NCI-H2107 (cell line): ENCODE results near the gene ZNF33A.
A peak's percentile ranks its signal among the peaks of the same experiment; 100 is the strongest.
"Not testable (repeated sequence)": the region's sequence is repeated elsewhere in the genome, so short reads cannot be mapped to it uniquely, and the experiment has no call there.

Source experiments
- DNase-seq: peaks from one replicate; lab custom pipeline; 2025; lab: John Stamatoyannopoulos, UW

The ZNF33A gene

DNA sequence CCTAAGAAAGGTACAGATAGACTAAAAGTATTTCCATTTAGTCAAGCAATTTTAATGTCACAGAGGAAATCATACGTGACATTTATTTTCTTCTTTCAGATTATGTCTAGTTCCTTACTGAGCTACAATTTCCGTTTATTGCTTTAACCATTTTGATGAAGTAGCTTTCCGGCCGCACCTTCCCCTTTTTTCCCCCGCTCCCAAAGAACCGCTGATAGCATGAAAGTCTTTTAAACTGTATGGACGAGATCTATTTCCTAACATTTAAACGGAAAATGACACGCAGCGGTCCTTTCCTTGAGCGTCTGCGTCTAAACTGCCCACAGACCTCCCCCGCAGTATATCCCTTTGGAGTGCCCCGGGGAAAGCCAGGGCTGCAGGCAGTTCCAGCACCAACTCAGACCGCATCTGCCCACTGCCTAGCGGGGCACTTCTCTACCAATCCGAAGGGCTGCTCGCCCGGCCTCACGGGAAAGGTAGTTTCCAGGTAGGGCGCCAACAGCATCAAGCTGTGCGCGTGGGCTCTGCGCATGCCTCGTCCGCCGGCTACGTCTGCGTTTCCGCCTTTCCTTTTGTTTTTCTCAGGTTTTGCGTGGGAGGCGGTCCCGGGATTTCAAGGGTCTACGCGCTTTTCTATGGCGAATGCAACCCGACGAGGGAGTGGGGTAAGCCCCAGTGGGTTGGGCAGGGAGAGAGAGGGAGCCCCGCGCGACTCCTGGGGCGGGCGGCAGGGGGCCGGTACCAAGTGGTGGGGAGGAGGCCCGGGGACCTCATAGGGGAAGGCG lies at the start of gene ZNF33A:
Gene ZNF33A, plus strand, starts transcription at position 557 of the 785 bp plus-strand sequence. CDS start 1,667 bp downstream, outside the sequence.
- DNase-seq: peak; percentile 63

DNA sequence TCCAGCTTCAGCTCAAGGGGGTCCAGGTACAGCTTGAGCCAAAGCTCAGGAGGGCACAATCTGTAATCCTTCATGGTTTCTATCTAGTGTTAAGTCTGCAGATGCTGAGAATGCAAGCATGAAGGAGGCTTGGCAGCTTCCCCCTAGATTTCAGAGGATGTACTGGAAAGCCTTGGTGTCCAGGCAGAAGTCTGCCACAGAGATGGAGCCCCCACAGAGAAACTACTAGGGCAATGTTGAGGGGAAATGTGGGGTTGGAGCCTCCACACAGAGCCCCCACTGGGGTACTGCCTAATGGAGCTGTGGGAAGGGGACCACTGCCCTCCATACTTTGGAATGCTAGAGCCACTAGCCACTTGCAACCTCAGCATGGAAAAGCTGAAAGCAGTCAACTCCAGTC lies 45.5 kb upstream of the ZNF33A start:
- no peak for DNase-seq

DNA sequence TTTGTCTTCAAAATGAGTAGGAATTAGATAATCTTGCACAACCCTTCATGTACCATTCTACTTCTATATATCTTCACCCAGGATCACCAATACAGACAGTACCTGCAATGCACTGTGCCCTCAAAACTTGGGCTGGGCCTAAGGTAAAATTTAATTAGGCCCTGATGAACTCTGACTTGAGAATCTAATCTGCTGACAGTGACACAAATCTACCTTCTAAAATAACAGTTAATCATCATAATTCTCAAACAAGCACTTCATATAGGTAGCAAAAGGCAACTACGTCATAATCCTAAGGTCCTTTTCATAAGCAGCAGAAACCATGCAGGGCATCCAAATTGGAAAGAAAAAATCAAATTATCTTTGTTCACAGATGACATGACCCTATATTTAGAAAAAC lies 38.1 kb upstream of the ZNF33A start:
- no peak for DNase-seq

DNA sequence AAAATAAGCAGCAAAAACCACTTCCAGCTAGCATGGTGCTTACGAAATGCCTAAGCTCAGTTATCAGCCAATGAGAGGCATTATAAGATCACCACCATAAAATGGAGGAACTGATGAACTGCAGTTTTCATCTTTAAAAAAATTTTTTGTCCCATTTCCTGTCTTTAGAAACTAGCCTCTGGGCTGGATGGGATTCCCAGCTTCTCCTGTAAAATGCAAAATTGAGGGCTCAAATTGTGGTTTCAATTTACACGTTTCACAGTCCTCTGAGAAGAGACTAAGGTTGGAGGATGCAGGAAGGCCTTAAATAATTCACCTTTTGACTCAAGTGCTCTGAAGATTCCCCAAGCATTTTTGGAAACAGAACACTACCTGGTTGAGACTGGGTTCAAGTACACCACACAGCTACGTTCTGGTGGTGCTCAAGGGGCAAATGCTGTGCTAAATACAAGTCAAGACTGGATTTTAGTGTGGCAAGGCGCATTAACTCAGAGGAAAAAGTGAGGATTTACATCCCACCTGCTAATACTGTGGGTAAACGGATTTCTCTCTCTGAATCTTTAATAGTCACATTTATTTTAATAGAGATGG lies 35.0 kb upstream of the ZNF33A start:
- no peak for DNase-seq

DNA sequence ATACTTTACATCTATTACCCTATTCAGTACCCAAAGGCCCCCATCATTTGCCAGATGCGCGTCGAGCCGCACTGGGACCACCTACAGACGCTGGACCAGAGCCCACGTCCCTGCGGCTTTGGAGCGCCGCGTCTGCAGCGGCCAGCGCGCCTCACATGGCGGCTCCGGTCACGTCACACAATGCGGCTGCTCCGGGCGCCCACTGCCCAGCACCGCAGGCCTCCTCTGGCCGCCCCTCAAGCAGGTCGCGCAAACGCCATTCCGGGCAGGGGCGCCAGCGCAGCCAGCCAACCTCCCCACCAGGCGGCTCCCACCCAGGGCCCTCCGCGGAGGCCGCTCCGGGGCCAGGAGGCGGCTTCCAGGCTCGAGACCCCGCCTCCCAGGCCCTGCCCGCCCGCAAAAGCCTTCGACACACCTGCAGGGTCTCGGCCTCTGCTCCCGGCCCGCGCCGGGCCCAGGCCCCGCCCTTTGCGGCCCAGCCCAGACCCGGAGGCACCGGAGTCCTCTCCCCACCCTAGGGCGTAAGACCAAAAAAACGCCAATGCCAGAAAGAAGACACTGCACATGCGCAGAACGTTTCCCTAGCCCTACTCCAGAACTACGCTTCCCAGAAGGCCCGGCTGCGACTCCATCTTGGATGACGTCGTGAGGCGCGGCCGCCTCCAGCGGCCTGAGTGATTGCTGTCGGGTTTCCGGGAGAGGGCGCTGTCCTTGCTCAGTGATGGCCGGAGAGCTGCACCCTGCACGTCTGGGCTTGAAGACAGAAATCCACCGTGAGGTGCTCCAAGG lies 34.2 kb upstream of the ZNF33A start, which contains the start of gene ZNF25:
Gene ZNF25, minus strand, starts transcription at position 557 of the 789 bp plus-strand sequence. CDS start 4,925 bp downstream, outside the sequence.
- DNase-seq: peak; percentile 80

DNA sequence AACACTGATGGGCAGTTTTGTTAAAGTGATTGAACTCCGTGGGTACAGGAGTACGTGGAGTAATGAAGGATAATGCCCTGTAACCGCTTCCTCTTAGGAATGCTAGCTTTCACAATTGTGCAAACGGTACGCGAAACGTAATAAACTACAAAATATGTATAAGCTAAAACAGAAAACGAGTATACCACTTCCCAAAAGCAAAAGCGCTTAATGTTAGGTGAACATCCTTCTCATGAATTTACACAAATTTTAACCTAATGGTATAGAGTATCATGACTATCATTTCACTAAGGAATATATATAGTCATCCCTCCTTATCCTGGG lies 33.6 kb upstream of the ZNF33A start:
- no peak for DNase-seq

DNA sequence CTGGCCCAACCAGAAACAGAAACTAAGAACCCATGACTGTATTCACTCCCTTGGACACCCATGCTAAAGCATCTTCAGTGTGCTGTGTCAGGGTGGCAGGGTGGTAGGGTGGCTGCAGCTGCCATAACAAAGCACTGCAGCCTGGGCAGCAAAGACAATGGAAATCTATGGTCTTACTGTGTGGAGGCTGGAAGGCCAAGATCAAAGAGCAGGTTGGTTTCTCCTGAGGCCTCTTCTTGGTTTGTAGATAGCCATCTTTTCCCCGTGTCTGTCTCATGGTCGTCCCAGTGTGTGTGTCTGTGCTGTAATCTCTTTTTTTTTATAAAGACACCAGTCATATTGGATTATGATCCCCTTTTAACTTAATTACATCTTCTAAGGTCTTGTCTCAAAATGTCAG lies 18.8 kb upstream of the ZNF33A start:
- DNase-seq: no peak

DNA sequence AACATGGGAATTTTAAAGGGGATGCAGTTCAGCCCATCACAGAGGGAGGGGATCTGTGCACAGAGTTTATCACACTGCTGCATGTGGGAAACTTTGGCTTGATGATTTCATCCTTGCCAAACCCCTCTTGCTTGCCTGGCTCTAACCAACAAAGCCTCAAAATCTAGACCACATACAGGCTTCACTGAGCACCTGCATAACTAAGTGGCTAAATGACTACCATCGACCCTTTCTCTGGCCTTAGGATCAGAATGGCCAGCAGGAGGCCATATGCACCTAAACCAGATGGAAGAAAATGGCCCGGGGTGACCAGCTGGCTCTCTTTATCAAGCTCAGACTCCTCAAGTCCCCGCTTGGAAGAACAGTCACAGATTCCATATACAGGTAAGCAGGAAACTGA lies 18.4 kb upstream of the ZNF33A start:
- DNase-seq: no peak

DNA sequence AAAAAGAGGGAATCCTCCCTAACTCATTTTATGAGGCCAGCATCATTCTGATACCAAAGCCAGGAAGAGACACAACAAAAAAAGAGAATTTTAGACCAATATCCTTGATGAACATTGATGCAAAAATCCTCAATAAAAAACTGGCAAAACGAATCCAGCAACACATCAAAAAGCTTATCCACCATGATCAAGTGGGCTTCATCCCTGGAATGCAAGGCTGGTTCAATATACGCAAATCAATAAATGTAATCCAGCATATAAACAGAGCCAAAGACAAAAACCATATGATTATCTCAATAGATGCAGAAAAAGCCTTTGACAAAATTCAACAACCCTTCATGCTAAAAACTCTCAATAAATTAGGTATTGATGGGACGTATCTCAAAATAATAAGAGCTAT lies 11.6 kb upstream of the ZNF33A start:
- not testable (repeated sequence) for DNase-seq

DNA sequence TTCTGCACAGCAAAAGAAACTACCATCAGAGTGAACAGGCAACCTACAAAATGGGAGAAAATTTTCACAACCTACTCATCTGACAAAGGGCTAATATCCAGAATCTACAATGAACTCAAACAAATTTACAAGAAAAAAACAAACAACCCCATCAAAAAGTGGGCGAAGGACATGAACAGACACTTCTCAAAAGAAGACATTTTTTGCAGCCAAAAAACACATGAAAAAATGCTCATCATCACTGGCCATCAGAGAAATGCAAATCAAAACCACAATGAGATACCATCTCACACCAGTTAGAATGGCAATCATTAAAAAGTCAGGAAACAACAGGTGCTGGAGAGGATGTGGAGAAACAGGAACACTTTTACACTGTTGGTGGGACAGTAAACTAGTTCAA lies 10.0 kb upstream of the ZNF33A start:
- DNase-seq: not testable (repeated sequence)

DNA sequence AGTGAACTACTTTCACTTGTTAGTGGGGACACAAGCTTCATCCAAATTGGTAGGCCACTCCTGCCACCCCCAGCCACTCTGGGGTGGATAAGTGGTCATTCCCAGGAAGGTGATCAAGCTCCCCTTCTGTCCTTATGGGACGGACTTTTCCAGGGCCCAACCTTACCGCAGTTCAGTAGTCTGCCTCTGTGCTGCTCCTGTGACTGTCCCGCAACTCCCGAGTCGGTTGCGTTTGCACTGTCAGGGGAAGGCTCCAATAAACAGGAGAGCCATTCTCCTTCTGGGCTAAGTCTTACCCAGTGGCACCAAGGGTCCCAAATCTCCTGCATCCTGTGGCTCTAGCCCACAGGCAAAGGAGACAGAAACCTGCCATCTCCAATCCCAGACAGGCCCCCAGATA lies 7.4 kb upstream of the ZNF33A start:
- no peak for DNase-seq

DNA sequence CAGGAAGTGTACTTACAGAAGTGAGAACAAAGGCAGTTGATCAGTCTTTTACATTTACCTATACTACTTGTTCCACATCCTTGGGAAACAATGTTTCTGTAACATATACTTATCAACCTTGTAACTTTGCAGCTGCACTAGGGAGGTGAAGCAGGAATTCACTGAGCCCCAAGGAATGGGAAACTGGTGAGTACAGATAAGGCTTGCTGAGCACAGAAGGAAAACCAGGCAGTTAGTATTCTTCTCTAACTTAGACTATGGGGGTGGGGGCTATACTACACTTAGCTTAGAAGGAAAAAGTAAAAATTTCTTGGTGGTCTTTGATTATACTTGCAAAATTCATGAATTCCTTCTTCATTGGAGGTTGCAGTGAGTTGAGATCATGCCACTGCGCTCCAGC lies 6.9 kb upstream of the ZNF33A start:
- no peak for DNase-seq

DNA sequence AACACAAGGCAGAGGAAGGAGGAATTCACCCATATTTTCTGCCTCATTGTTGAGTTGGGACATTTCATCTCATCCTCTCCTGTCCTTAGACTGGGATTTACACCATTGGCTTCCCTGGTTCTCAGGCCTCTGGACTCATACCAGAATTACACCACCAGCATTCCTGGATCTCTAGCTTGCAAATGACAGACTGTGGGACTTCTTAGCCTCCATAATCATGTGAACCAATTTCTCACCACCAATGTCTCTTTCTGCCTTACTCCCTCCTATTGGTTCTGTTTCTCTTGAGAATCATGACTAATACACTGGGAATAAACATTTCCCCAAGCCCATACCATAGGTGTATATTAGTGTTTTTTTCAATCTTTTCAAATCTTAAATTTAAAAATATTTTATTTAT lies 2.9 kb upstream of the ZNF33A start:
- DNase-seq: no peak

DNA sequence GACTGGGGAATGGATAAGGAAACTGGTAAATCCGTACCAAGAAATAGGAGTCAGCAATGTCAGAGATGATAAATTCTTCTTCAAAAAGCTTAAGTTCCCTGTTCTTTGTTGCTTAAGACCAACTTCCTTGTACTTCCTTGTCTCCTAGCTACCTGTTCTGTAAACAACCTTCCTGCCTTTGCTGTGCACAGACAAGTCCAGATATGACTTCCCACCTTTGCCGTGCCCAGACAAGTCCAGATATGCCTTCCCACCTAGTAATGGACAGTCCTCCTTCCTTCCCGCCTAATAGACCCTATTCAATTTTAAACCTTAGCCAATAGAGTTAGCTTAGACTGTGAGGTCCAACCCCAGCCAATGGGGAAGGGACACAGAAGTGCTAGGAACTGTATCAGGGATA lies 2.5 kb upstream of the ZNF33A start:
- DNase-seq: no peak

DNA sequence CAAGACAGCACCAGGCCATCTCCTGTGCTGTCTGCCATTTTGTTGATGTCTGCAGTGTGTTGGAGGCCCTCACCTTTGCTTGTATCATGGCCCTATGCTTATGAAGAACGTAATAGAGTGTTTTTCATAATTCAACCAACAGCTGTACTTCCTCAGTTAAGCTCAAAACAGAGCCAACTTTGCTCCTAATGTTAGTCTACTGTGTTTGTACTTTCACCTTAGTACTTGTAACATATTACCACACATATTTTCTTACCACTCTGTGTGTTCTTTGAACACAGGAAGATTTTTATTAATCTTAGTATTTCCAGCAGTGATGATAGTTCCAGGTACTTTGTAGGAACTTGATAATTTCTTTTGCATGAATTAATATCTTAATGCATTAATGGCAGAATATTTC lies 5.9 kb downstream of the ZNF33A start:
- DNase-seq: no peak

DNA sequence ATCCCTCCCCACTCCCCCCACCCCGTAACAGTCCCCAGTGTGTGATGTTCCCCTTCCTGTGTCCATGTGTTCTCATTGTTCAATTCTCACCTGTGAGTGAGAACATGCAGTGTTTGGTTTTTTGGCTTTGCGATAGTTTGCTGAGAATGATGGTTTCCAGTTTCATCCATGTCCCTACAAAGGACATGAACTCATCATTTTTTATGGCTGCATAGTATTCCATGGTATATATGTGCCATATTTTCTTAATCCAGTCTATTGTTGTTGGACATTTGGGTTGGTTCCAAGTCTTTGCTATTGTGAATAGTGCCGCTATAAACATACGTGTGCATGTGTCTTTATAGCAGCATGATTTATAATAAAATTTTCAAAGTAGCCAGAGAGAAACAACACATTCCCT lies 8.6 kb downstream of the ZNF33A start:
- DNase-seq: not testable (repeated sequence)

DNA sequence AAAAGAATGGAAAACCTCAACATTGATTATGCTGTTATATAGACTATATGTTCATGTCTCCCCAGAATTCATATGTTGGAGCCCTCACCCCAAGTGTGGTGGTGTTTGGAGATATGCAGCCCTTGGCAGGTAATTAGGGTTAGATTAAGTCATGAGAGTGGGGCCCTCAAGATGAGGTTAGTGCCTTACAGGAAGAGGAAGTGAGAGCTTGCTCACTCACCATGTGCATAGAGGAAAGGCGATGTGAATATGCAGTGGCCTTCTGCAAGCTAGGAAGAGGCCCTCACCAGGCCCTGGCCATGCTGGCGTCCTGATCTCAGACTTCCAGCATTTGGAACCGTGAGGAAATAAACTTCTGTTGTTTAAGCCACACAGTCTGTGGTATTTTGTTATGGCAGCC lies 14.8 kb downstream of the ZNF33A start:
- no peak for DNase-seq

DNA sequence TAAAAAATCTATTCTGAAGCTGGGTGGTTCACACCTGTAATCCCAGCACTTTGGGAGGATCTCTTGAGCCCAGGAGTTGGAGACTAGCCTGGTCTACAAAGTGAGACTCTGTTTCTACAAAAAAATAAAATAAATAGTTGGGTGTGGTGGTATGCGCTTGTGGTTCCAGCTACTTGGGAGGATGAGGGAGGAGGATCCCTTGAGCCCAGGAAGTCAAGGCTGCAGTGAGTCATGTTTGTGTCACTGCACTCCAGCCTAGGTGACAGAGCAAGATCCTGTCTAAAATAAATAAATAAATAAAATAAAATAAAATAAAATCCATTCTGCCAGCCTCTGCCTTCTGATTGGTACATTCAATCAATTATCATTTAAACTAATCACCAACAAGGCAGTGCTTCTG lies 17.5 kb downstream of the ZNF33A start:
- no peak for DNase-seq

DNA sequence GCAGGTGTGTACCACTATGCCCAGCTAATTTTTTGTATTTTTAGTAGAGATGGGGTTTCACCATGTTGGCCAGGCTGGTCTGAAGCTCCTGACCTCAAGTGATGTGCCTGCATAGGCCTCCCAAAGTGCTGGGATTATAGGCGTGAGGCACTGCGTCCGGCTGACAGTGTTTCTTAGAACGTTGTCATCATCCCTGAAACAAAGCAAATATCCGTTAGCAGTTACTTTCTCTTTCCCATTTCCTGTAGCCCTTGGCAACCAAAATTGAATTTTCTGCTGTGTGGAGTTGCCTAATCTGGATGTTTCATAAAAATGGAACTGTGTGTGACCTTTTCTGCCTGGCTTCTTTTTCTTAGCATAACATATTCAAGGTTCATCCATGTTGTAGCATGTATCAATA lies 22.4 kb downstream of the ZNF33A start:
- DNase-seq: no peak

DNA sequence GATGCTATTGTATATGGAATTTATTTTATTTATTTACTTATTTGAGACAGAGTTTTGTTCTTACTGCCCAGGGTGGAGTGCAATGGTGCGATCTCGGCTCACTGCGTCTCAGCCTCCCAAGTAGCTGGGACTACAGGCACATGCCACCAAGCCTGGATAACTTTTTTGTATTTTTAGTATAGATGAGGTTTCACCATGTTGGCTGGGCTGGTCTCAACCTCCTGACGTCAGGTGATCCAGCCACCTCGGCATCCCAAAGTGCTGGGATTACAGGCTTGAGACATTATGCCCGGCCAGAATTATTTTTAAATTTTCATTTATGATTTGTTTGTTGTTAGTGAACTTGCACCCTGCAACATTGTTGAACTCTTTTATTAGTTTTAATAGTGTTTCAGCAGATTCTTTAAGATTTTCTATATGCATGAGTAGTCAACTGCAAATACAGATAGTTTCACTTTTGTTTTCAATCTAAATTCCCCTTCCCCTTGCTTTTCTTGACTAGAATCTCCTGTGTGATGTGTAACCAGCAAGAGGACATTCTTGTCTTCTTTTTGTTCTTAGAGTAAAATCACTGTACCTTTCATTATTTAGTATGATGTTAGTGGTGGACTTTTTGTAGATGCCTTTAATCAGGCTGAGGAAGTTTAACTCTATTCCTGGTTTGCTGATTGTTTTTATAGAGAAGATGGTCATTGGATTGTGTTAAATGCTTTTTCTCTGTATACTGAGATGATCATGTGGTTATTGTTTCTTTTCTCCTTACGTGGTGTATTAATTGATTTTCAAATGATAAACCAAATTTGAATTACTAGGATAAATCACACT lies 27.8 kb downstream of the ZNF33A start:
- no peak for DNase-seq

DNA sequence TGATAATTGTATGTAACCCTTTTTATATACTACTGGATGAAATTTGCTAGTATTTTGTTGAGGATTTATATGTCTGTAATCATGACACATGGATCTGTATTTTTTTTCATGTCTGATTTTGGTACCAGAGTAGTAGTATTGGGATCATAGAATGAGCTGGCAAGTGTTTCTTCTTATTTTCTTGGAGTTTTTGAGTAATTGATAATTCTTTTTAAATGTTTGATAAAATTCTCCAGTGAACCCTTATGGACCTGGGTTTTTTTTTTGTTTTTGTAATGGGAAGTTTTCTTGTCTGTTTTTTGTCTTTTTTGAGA lies 28.4 kb downstream of the ZNF33A start:
- DNase-seq: no peak

DNA sequence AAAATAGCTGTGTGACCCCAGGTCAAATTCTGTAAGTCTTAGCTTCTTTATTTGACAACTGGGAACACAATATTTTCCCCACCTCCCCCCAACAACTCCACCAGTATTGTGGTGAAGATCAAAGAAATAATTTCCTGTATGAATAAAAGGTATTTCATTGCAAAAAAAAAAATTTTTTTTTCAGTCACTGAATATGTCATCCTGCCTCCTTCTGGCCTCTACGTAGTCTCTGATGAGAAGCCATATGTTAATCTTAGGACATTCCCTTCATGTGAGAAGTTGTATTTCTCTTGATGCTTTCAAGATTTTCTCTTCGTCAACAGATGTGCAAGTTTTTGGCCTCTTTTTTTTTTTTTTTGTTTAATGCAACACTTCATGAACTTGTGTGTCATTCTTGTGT lies 33.0 kb downstream of the ZNF33A start:
- no peak for DNase-seq
